Gastroesophageal sphincter (tissue), 3 donors: ENCODE measurements around the gene CPA4.

Experiments
- EP300 ChIP-seq: sonication (generic); formaldehyde crosslinking; IDR thresholded peaks from one replicate; pipeline ENCODE4 v1.6.1; 2017; ENCODE audit warnings: antibody characterized with exemption, mild to moderate bottlenecking
- POLR2A ChIP-seq, 2 donors: fragments of 450-650 bp; IDR thresholded peaks; one replicate each; pipeline ENCODE4 v1.6.1; 2017; ENCODE audit warnings: antibody characterized with exemption in 2 of 2, mild to moderate bottlenecking in 2 of 2, moderate library complexity in 1 of 2
- POLR2AphosphoS5 ChIP-seq: sonication (generic); formaldehyde crosslinking; IDR thresholded peaks from one replicate; pipeline ENCODE4 v1.6.1; 2017; ENCODE audit warnings: antibody characterized with exemption
- TF ChIP-seq, protein P1 (sequence below), 4 experiments: fragments of 200-600 bp in 2 of 4; fragments of 450-650 bp in 2 of 4; sonication (generic) in 1 of 4; IDR thresholded peaks; one replicate each; pipeline ENCODE4 v1.5.1; 2017 to 2019; ENCODE audit warnings: antibody characterized with exemption in 4 of 4, mild to moderate bottlenecking in 2 of 4, moderate library complexity in 2 of 4

DNA sequence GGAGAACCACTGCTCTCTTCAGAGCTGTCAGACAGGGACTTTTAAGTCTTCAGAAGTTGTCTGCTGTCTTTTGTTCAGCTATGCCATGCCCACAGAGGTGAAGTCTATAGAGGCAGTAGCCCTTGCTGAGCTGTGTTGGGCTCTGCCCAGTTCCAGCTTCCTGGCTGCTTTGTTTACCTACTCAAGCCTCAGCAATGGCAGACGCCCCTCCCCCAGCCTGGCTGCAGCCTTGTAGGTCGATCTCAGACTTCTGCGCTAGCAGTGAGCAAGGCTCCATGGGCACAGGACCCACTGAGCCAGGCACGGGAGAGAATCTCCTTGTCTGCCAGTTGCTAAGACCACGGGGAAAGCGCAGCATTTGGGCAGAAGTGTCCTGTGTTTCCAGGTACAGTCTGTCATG lies 38.4 kb upstream of the CPA4 start:
- TF ChIP-seq, protein P1, sequence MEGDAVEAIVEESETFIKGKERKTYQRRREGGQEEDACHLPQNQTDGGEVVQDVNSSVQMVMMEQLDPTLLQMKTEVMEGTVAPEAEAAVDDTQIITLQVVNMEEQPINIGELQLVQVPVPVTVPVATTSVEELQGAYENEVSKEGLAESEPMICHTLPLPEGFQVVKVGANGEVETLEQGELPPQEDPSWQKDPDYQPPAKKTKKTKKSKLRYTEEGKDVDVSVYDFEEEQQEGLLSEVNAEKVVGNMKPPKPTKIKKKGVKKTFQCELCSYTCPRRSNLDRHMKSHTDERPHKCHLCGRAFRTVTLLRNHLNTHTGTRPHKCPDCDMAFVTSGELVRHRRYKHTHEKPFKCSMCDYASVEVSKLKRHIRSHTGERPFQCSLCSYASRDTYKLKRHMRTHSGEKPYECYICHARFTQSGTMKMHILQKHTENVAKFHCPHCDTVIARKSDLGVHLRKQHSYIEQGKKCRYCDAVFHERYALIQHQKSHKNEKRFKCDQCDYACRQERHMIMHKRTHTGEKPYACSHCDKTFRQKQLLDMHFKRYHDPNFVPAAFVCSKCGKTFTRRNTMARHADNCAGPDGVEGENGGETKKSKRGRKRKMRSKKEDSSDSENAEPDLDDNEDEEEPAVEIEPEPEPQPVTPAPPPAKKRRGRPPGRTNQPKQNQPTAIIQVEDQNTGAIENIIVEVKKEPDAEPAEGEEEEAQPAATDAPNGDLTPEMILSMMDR (IDR thresholded peaks at IDR 0.05): no peak
- TF ChIP-seq POLR2AphosphoS5 (no peak), EP300 (no peak), POLR2A (IDR thresholded peaks at IDR 0.05) (no peak)
